A172 (cell line): Measurements from ENCODE around the gene COBL. TPM values are rescaled to one million over a fixed set of nuclear protein-coding genes. Genes with fewer than 3 reads are reported as not detected.

Experiments used
- DNase-seq: peaks from one replicate; pipeline ENCODE4 v3.0.0-alpha.2; 2015; ENCODE audit warnings: low spot score
- total RNA-seq: library from RNA; depleted of rRNA; stranded (reverse); fragments of >200 nt; shearing (Covaris generic); gene quantifications from 2 replicates; pipeline ENCODE4 v1.2.3, GENCODE V29; 2014

COBL gene
- total RNA-seq, 1 experiment from 2014 or later, result 1.0 TPM

DNA sequence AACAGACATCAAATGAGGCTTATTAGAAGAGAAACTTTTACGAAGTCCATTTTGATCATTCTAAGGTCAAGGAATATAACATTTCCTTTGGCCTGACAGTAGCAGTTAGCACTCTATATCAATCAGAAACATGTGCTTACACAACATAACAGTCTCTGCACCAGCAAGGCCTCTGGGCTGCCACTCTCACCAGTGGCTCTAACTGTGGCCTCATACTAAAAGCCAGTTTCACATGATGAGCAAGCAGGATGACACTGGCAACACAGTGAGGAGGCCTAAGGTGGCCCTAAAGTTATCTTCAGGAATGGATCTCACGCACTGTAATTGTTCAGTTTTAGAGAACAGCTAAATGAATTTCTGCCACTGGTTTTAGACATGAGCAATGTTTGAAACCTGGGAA is 126.8 kb downstream of the COBL start:
- DNase-seq, result no peak

DNA sequence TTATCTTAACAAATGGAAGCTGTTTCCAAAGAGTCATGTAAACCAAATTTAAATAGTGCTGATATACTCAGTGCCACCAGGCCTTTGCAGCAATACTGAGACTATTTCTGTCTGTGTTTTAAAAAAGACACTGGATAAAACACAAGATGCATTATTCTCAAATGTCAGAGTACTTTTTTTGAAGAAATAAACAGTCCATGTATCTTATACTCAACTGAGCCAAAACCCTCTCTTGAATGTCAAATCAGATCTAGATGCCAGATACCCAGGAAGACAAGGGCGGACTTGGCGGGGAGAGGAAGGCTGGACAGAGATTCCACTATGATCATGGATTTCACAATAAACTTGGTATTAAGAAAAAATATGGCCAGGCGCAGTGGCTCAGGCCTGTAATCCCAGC is 127.6 kb downstream of the COBL start:
- DNase-seq, result no peak

- no peak for DNase-seq
Measured at GRCh38 chr7:51187941-51188340, 128.7 kb downstream of the COBL start.

GRCh38 chr7:51186531-51186930 is 130.1 kb downstream of the COBL start:
- peak; percentile 37 for DNase-seq

- DNase-seq, result no peak
Measured at GRCh38 chr7:51182636-51183166, 133.9 kb downstream of the COBL start.

DNA sequence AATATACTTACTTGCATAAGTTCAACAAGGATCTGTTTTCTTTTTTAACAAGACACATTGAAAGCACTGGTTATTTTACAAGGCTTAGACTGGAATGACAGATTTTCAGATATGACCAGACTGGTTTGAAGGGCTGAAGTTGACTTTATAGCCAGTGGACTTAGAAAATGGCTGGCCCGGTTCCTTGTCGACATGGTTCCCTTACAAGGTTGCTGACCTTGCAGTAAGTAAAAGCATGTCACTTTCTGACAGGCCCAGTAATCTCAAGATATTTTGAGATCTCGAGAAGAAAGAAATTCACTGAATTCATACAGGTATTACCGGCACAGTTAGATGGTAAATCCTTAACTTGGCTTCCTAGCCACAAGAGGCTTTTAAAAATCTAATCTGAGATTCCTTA is 136.5 kb downstream of the COBL start:
- no peak for DNase-seq

DNA sequence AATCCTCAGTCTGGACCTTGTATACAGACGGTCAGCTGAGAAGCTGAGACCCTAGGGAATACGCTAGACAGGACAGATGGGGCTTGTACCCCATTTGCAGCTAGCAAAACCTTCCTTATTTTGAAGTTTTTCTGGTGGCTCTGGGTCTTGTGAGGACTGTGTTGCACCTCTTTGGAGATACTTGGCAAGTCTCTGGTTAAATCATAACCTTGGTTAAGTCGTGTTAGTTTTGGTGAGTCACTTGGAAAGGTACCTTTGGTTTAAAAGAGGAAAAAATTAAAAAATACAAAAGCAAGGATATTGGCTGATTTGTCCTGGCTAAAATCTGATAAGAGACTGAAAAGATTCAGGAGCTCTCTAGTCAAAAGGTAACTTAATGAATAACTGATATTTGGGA is 140.6 kb downstream of the COBL start:
- DNase-seq, result no peak

DNA sequence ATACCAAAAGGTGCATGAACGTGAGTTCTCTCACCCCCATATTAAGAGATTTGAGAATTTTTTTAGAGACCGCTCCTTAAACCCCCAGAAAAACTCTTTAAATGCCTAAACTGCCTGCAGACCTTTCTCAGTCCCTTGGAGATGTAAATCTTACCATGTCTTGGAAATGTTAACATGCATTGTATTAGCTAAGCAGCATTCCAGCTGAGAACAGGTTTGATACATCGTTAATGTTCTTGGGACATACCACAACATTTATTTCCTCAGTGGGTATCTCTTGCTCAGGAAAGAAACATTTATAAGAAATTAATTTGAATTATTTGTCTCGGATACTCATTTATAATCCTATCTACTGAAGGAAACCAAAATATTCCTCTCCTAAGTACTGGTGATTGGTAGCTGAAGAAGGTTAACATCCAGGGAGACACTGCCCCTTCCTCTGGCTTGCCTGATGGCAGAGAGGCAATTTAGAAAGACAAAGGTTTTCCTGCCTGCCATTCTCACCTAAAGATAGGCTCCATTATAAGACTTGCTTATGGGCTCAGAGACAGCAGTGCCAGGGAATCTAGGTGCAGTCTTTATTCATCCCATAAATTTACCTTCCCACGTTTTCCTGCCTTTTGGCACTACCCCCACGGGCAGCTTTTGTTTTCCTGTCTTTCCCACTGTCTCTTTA is 141.2 kb downstream of the COBL start:
- DNase-seq, result no peak

DNA sequence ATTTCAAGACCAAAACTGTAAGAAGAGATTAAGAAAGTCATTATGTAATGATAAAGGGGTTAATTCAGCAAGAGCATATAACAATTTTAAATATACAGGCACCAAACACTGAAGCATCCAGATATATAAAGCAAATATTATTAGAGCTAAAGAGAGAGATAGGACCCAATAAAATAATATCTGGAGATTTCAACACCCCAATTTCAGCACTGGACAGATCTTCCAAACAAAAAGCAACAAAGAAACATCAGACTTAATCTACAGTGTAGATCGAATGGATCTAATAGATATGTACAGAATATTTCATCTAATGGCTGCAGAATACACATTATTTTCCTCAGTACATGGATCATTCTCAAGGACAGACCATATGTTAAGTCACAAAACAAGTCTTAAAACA is 151.3 kb downstream of the COBL start:
- no peak for DNase-seq

DNA sequence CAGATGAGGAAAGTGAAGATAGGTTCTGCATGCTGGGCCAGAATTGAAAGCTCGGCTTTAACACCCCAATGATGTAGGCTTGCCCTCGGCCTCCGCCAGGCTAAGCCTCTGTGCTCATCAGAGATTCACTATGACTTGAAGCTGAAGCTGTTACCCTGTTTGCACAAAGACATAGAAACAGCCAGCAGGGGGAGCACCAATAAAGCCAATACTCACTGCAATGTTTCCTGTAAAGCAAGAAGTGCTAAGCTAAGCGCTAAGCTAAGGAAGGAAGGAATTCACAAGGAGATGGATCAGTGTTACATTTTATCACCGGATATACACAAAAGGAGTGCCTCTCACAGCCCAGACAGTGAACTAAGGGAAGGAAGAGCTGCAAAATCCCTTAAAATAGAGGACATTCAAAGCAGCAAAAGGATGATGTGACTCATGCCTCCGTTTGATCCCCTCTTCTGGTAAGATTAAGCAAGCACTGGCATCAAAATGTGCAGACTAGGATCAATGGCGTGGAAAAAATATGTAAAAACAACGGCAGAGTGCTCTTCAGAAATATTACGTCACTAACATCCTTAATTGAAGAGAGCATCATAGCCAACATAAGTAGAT is 153.8 kb downstream of the COBL start:
- peak; percentile 89 for DNase-seq

DNA sequence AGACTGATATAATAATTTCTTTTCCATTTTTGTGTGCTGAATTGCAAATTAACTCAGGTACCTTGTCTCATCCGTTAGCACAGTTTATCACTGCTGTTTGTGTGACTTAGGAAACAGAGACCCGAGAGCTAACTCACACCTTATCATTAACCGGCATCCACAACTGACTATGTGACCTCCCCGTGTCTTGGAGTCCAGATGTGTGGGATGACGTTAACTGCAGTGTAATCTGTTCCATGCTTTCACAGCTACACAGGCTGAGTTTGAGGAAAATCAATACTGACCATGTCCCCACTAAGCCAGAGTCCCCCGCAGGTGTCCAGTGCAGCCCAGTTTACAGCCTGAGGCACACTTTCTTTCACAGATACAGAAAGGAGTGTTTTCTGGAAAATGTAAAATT is 154.7 kb downstream of the COBL start:
- no peak for DNase-seq

DNA sequence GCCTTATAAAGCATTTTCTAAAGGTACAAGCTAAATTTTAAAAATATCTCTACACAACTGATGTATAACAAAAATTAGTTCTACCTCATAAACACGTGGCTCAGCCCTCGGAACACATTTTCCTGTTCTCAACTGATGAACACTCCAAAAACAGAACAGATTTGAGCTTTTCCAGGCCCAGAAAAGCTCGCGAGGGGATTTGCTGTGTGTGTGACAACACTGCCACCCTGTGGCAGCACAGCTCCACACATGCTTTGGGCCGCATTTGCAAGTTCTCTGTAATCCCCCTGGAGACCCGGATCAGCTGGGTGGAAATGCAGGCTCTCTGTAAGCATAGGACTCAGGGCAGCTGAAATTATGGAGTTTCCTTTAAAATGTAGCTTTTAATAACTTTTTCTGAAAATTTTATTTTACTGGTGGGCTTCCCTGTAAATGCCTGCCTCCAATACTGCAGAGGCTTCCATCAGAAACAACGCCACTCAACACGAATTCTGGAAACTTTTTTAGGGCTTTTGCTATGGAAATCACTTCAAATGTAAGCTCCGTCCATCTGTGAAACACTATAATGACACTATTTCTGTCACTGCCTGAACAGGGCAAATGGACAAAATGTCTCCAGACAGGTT is 155.5 kb downstream of the COBL start:
- DNase-seq, result peak; percentile 60

DNA sequence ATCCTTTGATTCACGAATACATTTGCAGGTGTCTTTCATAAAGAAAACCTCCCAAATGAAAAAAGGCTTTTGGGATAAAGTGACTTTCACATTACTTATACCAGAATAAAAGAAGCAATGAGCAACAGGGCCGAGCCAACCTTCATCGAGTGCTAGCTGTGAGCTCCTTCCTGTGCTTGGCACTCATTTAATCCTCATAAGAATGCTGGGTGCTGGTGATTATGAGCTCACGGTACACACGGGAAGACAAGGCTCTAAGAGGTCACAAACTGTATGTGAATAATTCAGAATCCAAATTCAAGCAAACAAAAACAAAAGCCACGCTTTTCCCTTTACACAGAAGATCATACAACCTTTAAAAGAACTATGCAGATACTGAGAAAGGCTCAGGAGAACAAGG is 156.2 kb downstream of the COBL start:
- DNase-seq, result no peak

- DNase-seq, result no peak
Measured at GRCh38 chr7:51158742-51159445, 157.7 kb downstream of the COBL start.

GRCh38 chr7:51158211-51158610 is 158.4 kb downstream of the COBL start:
- no peak for DNase-seq

DNA sequence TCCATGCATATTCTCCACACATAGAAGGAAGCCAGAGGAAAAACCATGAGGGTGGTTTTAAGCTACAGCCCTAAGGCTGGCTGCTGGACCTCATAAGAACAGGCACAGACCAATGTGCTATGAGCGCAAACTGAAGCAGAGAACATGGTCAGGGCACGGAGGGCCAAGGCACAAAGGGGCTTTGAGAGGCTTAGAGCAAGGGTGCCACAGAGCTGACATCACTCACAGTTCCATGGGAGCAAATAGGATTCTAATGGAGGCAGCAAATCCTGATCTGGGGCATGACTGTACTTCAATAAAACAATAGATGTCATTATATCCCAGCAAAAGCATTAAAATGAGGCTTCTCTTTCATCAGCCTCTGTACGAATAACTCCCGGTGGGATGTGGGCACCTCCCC is 162.4 kb downstream of the COBL start:
- no peak for DNase-seq

GRCh38 chr7:51152706-51153200 is 163.9 kb downstream of the COBL start:
- DNase-seq, result no peak

- DNase-seq, result no peak
Measured at GRCh38 chr7:51151455-51151854, 165.2 kb downstream of the COBL start.

DNA sequence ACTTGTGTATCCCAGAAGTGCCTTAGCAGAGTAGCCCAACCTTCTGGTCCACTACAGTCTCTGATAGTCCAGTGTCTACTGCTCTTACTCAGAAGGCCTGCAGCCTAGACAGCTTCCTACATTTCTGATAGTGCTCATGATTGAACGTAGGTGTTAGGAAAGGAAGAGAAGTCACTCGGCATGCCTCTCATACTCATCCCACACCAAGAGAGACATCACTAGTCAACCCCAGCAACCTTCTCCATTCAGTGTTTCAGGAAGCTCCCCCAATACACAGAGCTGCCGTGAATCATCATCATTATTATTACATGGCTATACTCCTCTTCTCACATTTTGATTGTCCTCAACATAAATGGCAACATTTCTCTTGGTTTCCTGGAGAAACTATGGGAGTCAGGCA is 166.4 kb downstream of the COBL start:
- no peak for DNase-seq

DNA sequence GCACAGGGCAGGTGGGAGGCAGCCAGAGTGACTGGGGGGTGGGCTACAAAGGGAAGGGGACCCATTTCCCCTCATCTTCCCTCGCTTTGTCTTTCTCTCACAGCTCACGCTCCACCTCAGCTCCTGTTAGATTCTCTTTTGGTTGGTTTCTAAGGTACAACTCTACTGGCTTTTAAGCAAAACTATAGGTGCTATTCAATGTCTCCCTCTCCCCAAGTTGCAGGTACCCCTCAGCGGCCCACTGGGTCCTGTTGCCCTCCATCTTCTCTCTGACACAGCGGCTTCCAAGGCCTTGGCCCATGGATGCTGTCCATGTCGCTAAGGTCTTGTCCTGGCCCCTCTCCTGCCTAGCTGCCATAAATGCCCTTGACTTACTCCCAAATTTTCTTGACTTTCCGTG is 168.4 kb downstream of the COBL start:
- DNase-seq, result no peak

GRCh38 chr7:51146816-51147586 is 169.6 kb downstream of the COBL start:
- DNase-seq, result no peak

DNA sequence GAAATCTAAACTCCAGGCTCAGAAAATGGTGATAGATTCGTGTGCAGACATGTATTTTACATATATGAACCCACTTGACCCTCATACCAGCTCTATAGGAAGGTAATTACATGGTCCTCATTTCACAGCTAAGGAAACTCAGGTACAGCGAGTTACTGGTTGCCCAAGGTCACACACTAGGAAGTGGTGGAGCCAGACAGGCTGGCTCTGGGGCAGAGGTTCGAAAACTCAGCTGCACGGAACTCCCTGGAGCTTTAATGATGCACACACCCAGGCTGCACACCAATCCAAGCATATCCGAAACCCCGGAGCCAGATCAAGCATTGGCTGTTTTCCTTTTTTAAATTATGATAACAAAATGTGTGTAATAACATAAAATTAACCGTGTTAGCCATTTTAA is 172.4 kb downstream of the COBL start:
- no peak for DNase-seq
